GM21526 (cell line): Measurements from ENCODE around the gene PLCH1.
A peak's percentile ranks its signal among the peaks of the same experiment; 100 is the strongest.

Experiments
- ATAC-seq: cut with Tn5 transposase; IDR thresholded peaks from one replicate; pipeline ENCODE4 v1.9.1; 2021; ENCODE audit warnings: moderate library complexity; ENCODE audit not compliant: unreplicated experiment, low FRiP score

PLCH1 gene

GRCh38 chr3:155560135-155560534, 184.7 kb downstream of the PLCH1 start:
- no peak for ATAC-seq

- no peak for ATAC-seq
Observed at GRCh38 chr3:155556531-155556930, 188.3 kb downstream of the PLCH1 start.

GRCh38 chr3:155555479-155556060, 189.3 kb downstream of the PLCH1 start:
- no peak for ATAC-seq

- ATAC-seq, result peak; percentile 60
Observed at GRCh38 chr3:155554777-155555451, 190.0 kb downstream of the PLCH1 start.

GRCh38 chr3:155553780-155554179, 191.1 kb downstream of the PLCH1 start:
- no peak for ATAC-seq

- ATAC-seq, result no peak
Observed at GRCh38 chr3:155553326-155553725, 191.5 kb downstream of the PLCH1 start.

GRCh38 chr3:155550391-155550790, 194.5 kb downstream of the PLCH1 start:
- no peak for ATAC-seq

GRCh38 chr3:155549087-155549486, 195.8 kb downstream of the PLCH1 start:
- no peak for ATAC-seq

- ATAC-seq, result no peak
Observed at GRCh38 chr3:155548195-155548594, 196.7 kb downstream of the PLCH1 start.

- ATAC-seq, result no peak
Observed at GRCh38 chr3:155535098-155535497, 209.8 kb downstream of the PLCH1 start.

GRCh38 chr3:155528579-155528978, 216.3 kb downstream of the PLCH1 start:
- no peak for ATAC-seq

- no peak for ATAC-seq
Observed at GRCh38 chr3:155525324-155525833, 219.5 kb downstream of the PLCH1 start.

- no peak for ATAC-seq
Observed at GRCh38 chr3:155520463-155520862, 224.4 kb downstream of the PLCH1 start.

GRCh38 chr3:155519078-155519477, 225.8 kb downstream of the PLCH1 start:
- peak; percentile 58 for ATAC-seq

GRCh38 chr3:155517903-155518302, 227.0 kb downstream of the PLCH1 start:
- ATAC-seq, result no peak

- ATAC-seq, result no peak
Observed at GRCh38 chr3:155516439-155516838, 228.4 kb downstream of the PLCH1 start.

- no peak for ATAC-seq
Observed at GRCh38 chr3:155512867-155513261, 232.0 kb downstream of the PLCH1 start.

- ATAC-seq, result no peak
Observed at GRCh38 chr3:155512175-155512866, 232.6 kb downstream of the PLCH1 start.

- ATAC-seq, result no peak
Observed at GRCh38 chr3:155504682-155505081, 240.2 kb downstream of the PLCH1 start.

GRCh38 chr3:155502630-155503029, 242.2 kb downstream of the PLCH1 start:
- ATAC-seq, result no peak

GRCh38 chr3:155500194-155500818, 244.6 kb downstream of the PLCH1 start:
- no peak for ATAC-seq
